ENCODE data around the gene XPR1.
"Not testable (repeated sequence)": the region's sequence is repeated elsewhere in the genome, so short reads cannot be mapped to it uniquely, and the experiment has no call there.

XPR1 gene

DNA sequence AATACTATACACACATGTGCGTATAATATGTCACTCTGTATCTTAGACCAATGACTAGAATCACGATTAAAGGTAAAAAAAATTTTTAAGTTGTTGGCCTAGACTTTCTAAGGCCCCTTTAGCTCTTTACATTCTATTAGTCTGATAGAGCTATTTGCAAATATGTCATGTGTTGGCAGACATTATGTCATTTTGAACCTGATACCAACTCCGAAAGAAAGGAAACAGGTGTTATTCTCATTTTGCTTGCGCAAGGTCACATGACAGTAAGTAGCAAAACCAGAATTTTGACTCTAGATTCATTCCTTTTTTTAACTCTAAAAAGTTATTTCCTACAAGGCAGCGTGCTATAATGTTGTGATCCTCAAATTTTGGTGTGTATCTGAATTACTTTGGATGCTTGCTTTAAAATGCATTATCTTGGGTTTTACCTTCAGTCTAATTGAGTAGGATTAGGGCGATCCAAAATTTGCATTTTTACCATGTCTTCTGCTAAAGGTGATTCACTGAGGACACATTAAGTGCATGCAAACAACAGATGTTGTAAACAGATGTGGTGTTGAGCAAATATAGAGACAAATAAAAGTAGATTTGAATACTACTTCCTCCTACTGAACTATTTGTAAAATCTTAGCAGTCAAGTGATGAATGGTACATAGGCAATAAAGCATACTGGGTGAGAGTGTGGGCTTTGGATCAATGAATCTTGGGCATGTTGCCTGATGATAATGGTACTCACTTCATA lies 217.4 kb downstream of the XPR1 start:
- DNase-seq: no peak

DNA sequence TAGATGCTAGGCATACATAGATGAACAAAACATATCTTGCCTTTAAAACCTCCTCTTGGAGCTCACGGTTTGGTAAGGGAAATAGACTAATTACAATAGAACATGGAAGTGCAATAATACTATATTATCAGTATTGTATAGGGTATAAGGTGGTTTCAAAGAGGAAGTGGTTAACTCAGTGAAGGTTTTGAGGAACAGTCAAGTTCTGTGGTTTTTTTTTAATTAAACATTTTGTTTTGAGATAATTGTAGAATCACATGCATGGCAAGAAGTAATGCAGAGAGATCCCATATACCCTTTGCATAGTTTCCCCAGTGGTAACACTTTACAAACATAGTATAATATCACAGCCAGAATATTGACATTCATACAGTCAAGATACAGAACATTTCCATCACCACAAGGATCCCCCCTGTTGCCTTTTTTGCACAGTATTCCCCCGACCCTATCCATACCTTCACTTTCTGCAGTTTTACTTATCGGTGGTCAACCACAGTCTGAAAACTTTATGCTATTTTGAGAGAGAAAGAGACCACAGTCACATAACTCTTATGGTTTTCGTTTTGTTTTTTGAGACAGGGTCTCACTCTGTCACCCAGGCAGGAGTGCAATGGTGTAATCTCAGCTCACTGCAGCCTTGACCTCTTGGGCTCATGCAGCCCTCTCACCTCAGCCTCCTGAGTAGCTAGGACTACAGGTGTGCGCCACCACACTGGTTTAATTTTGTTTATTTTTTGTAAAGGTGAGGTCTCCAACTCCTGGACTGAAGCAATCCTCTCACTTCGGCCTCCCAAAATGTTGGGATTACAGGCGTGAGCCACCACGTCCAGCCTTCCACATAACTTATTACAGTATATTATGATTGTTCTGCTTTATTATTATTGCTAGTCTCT lies 220.4 kb downstream of the XPR1 start:
- DNase-seq: no peak

DNA sequence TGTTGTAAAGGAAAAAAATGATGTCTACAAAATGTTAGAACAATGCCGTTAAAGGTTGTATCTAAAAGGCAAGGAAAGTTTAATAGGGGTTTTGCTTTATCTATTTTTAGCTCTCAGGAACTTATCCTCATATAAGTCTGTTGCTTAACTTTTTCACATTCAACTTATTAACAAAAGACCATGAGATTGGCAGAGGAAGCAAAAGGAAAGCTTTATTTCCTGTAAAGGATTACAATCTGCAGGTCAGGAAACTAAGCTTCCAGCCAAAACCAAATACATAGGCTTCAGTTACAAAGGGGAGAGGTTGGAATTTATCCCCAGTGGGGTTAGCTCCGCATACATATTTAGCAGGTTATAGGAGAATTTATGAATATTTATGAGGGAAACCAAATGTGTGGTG lies 222.2 kb downstream of the XPR1 start:
- no peak for DNase-seq

DNA sequence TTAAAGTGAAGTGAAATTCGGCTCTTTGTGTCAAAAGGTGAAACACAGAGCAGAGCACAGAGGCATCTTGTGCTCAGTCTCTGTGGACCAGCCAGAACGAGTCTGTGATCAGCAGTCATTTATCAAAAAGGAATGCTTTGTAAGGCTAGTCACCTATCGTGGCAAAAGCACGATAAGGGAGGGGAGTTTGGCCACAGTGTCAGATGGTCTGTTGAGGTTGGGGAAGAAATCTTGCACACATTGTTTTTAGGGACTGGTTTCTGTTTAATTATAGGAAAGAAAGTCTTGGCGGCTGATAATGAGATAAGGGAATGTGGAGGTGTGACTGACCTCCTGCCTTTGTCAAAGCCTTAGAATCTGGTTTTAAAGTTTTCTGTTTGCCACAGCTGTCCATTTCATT lies 222.6 kb downstream of the XPR1 start:
- DNase-seq: no peak

DNA sequence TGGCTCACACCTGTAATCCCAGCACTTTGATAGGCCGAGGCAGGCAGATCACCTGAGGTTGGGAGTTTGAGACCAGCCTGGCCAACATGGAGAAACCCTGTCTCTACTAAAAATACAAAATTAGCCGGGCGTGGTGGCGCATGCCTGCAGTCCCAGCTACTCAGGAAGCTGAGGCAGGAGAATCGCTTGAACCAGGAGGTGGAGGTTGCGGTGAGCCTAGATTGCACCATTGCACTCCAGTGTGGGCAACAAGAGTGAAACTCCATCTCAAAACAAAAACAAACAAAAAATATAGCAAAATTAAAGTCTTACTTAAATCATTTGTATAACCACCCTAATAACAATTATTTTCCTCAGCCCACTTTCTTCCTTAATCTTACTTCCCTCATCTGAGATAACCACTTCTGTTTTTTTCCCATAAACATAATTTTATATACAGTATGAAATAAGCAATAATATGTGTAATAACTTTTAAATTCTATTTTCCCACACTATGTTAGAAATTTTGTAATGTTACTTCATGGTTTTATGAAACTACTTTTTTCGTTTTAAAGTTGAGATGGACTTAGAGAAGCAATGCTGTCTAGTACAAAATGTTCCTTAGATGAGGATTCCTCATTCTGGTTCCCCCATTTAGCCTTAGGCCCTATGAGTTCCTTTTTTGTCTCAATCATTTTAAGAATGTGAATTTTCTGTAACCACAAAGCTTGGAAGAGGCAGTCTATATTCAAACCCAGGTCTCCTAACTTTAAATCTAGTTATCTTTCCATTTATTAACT lies 226.3 kb downstream of the XPR1 start:
- not testable (repeated sequence) for DNase-seq

DNA sequence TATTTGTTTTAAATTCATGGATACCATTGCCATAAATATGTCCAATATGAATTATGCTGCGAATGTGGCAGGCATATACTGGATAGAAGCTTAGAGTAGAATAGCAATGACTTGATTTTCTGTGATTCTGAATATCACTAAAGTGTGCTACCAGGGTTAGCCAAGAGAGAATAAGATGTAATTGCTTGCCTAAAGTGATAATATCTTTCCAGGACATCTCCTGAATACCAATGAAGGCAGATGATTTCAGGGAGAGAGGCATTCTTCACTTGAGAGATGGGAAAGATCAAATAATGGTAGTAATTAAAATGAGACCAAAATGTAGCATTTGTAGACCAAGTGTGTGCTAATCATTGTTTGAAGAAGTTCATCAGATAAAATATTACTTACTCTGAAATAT lies 227.5 kb downstream of the XPR1 start:
- no peak for DNase-seq

DNA sequence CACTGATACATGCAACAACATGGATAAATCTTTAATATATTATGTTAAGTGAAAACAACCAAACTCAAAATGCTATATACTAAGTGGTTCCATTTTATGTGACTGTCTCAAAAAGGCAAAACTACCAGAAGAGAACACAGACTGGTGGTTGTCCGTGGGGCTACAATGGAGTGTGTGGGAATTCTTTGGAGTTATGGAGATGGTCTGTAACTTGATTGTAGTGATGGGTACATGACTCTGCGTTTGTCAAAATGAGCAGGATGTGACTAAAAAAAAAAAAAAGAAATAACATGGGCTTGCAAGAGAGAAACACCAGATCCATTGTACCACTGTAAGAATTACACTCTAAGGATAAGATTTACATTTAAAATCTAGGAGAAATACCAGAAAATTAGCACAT lies 228.7 kb downstream of the XPR1 start:
- no peak for DNase-seq

DNA sequence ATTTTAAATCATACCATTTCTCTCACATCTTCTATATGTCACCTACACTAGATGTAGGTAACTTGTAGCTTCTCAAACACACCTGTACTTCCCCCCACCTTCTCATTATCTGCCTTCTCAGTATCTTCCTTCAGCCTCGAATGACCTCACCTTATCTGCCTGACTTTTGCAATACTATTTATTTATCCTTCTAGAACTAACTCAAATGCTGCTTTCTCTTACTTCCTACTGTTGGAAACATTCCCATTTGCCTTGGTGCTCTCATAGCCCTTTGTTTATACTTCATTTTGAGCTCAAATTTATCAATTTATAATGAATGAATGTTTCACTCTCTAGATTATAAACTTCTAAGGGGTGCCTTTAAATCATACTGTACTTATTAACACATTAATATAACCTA lies 230.5 kb downstream of the XPR1 start:
- DNase-seq: no peak

DNA sequence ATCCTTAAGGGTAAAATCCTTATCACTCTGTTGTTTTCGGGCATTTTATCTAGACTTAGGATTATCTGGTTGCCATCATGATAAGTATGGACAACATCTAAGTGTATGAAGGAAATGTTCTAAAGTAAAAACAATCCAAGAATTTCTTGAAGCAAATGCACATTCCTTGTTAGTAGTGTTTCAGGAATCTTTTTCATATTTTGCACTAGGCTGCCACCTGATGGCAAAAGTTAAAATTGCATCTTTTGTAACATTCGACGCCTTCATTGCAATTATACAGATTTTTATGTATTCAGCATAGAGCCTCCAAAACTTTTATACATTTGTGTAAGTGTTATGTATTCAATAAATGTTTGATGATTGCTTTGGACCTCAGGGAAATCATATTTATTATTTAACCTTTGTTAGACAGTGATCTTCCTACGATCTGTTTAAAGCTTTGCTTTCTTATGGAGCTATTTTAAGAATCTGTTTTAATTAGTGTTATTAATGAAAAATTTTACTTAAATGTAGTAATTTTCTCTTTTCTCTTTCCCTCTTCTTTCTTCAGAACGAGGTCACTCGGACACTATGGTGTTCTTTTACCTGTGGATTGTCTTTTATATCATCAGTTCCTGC lies 231.4 kb downstream of the XPR1 start:
- DNase-seq: peak in 1 of 2 experiments; percentile 1

DNA sequence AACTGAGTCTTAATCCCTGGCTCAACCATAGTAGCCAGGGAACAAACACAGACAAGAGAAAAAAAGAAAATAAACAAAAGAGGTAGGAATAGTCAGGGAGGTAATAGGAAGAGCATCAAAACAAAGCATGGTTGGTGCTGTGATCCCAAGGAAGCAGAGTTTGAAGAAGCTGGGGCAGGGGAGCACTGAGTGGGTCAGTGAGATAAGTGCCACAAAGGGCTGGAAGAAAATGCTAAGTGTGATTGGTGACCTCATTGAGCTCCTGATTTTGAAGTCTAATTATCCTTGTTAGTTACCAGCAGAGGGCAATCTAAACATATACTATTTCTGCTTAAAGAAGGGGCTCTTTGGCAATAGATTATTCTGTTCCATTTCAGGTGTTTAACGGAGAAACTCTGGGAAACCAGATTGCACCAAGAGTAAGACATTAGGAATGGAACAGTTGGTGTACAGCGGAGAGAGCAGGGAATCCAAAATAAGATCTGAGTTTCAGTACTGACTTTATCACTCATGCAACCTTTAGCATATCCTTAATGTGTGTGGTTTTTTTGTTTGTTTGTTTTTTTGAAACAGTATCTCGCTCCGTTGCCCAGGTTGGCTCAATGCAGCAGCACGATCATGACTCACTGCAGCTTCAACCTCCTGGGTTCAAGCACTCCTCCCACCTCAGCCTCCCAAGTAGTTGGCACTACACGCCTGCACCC lies 250.1 kb downstream of the XPR1 start:
- DNase-seq: no peak

DNA sequence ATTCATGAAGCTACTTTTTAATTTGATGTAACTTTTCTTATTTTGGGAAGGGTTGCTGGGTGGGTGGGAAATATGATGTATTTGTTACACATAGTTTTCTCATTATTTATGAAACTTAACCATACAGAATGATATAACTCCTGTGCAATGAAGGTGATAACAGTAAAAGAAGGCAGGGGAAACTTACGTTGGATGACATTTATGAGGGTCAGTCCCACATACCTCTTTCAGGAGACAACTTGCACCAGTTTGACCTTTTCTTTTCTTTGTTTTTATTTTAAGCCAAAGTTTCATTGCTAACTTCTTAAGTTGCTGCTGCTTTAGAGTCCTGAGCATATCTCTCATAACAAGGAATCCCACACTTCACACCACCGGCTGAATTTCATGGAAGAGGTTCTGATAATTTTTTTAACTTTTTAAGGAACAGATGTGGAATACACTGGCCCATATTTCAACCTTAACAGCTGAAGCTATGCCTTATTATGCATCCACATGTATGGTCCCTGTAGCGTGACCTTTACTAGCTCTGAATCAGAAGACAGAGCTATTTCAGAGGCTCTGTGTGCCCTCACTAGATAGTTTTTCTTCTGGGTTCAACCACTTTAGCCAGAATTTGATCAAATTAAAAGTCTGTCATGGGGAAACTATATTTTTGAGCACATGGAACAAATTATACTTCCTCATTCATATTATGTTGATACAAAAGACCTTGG lies 252.9 kb downstream of the XPR1 start:
- no peak for DNase-seq

DNA sequence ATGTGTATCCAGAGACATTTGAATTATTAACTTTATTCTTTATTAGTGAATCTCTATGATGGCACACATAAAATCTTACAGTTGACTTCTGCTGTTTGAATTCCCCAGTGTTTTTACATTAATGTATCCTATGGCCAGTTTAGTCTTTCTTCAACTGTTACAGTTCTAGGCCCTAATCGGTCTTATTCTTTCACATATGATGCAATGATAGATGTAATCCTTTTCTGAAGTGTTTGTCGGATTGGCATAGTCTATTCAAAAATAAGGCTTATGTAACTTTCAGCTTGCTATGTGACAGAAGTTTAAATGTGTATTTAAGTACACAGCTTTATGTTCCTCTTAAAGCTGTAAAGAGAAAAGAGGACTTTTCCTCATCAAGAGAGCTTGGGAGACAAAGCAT lies 254.5 kb downstream of the XPR1 start:
- DNase-seq: no peak

DNA sequence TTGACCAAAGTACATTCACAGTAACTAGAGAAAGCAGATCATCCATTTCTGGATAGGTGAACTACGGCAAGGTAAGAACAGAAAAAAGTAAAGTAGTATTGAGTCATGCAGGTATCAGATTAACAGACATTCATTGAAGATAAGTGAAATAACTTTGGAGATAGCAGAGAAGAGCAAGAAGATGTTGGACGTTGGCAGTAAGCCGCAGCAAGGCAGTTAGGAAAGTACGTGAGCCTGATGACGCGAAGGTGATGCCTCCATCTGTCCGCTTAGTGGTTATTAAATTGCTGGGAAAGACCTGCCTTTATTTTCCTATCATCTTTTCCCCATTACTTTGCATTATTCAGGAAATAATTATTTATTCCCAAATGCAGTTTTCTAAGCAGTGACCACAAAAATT lies 256.0 kb downstream of the XPR1 start:
- no peak for DNase-seq

DNA sequence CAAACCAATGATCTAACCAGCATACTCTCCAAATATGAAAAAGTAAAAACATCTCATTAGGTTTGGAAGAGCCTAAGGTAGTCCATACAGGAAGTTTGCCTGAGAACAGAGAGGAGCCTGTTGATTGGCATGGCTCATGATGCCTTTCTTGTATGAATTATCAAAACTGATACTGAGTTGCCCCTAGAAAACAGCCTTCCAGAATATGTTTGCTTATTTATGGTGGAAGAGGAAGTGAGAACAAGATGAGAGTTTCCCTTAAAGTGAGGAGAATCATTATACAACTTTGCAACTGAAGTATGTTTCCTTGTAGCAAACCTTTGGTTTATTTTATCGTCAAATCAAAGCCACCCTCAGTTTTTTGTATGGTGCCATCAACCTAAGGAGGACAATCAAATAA lies 257.0 kb downstream of the XPR1 start:
- DNase-seq: no peak

DNA sequence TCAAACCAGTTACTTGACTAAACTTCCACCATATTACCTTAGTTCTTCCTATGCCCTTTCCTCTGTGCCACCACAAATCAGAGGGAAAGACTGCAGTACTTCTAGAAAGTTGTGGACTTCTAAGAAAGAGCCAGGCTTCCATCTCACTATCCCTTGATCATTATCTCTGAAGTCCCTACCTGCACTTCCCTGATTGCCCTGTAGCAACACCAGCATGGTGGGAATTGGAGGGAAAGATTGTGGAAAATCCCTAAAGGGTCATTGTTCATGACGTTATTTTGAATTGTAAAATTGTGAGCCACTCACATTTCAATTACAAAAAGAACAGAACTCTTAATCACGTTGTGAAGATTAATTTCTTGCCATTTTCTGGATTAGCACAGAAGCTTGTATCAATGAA lies 257.5 kb downstream of the XPR1 start:
- DNase-seq: no peak

DNA sequence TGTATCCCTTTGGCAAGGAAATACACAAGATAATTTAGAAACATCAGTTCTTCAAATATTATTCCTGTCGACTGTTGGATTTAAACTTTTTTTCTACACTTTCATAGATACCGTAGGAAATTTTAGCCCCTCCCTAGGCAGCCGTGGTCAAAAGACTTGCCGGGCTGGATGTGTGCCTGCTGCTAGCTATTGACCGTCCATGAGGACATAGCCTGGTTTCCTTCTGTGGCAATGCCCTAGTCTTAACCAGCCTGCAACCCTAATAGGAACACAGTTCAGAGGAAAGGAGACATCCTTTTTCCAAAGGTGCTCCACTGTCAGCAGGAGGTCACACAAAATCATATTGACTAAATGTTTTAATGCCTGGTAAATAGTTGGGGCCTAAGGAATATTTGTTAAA lies 260.4 kb downstream of the XPR1 start:
- DNase-seq: no peak

DNA sequence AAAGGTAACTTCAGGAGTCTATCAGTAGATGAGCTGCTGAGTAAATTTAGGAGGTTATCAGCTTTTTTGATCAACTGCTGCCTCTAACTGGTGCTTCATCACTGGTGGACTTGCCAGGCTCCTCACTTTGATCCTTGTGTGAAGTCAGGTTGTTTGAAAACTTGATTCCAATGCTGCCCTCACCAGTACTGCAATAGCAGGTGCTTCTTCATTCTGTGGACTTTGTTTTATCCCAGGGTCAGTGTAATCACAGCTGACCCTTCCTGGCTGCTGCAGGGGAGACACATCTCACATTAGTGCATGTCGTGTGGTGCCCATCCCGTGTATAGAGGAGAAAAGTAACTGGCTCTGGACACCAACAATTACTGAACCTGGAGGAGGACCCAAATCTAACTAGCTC lies 260.9 kb downstream of the XPR1 start:
- no peak for DNase-seq

DNA sequence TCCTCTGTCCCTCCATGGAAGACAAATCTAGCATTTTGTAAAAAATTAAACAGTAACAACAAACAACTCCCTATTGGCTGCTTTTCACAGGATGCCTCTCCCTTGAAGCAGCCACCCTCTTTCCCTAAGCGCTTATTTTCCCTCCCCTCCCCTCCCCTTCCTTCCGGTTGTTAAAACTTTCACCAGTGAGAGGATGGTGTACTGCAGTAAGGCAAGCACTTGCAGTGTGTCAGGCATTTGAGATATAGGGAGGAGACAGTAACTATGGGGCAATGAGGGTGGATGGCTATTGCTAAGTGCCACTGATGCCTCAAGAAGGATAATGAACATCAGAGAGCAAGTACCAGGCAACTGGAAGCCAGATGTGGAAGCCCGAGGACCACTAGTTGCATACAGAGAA lies 261.8 kb downstream of the XPR1 start:
- no peak for DNase-seq

DNA sequence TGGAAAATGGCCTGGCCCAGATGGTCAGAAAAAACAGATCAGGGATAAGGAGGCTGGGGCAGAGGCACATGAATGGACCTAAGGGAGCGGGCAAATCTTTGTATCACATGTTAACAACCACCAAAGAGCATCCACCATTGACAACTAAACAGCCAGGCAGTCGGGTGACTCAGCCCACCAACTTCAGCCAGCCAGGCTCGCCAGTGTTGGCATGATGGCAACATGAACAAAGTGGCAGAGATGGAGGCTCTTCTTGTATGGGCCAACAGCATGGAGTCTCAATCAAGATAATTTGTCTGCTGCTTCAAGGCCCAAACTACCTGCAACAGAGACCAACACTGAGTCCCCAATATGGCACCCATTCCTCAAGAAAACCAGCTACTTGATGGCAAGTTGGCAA lies 264.3 kb downstream of the XPR1 start:
- DNase-seq: no peak

DNA sequence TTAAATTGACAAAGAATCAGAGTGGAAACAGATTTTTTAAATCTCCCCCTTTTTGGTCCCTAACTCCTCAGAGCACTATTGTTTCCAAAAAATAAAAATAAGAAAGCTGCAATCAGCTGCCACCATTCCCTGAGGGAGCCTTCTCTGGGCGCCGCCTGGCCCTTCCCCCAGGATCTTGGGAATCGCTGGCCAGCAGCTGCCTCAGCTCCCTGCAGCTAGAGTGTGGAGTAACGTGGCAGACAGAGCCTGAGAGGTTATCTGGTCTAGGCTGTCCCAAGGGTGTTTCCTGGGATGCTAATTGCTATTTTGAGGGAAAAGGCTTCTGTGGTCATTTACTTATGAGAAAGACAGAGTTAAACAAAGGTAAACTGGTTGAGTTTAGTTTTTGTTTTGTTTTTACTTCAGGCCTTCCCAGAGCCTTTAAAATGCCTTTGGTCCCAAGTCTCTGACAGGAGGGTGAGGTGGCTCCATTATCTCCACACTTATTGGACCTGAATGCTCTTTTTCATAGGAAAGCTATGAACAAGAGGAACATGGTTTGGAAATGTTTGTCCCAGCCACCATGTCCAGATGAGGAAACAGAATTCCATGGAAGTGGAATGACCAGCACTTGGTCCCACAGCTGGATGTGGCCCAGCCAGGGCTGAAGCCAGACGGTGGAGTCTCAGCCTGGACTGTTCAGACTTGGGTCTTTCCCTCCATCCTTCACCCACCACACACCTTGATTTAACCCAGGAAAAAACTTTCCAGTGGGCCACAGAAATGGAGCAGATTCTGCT lies 266.8 kb downstream of the XPR1 start:
- no peak for DNase-seq

DNA sequence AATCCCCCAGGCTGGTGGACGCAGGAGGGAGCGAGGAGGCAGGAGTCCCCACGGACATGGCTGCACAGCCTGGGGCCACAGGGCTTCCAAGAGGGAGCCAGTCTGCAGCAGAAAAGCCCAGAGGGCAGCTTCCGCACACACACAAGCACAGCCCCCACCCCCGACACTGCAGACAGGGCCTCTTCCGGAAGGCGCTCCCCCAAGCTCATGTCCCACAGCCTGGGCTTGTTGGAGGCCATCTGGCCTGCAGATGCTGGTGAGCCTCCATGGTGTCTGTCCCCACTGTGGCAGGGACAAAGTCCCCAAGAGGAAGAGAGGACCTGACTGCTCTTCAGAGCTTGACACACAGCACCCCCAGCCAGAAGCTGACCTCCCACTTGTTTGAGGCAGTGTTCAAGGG lies 267.4 kb downstream of the XPR1 start:
- DNase-seq: no peak
